SU-DHL-6 (cell line): ENCODE results near the gene OBSL1.

Experiments used
- CTCF ChIP-seq: fragments of 200-600 bp; sonication (generic); IDR thresholded peaks from one replicate; pipeline ENCODE4 v1.5.1; 2017; ENCODE audit warnings: antibody characterized with exemption, mild to moderate bottlenecking, low read length, moderate library complexity; ENCODE audit not compliant: insufficient read depth, poor library complexity, severe bottlenecking
- EZH2phosphoT487 ChIP-seq: fragments of 200-600 bp; sonication (generic), shearing (Covaris generic); conservative IDR thresholded peaks from 2 replicates; pipeline ENCODE4 v1.6.1; 2018; ENCODE audit warnings: mild to moderate bottlenecking, antibody characterized with exemption, low read length, moderate library complexity, mixed read lengths

- TF ChIP-seq CTCF (no peak), EZH2phosphoT487 (no peak)
These were observed 5.9 kb downstream of the OBSL1 start for GRCh38 chr2:219565130-219566080.
